WI38 (cell line): Measurements from ENCODE around the gene RALY.
"Not testable (repeated sequence)": the region's sequence is repeated elsewhere in the genome, so short reads cannot be mapped to it uniquely, and the experiment has no call there.

ENCODE experiments used
- H3K4me3 ChIP-seq: 2 replicates; pipeline ENCODE4 v1.5.1; 2011; ENCODE audit warnings: low read depth, mild to moderate bottlenecking, control low read depth, low read length
- TF ChIP-seq, protein P1 (sequence below): IDR thresholded peaks from 2 replicates; pipeline ENCODE4 v1.5.1; 2012; ENCODE audit warnings: low read depth, mild to moderate bottlenecking, control low read depth, low read length

Gene RALY

GRCh38 chr20:34023937-34024722 is 30.4 kb downstream of the RALY start:
- TF ChIP-seq, protein P1, sequence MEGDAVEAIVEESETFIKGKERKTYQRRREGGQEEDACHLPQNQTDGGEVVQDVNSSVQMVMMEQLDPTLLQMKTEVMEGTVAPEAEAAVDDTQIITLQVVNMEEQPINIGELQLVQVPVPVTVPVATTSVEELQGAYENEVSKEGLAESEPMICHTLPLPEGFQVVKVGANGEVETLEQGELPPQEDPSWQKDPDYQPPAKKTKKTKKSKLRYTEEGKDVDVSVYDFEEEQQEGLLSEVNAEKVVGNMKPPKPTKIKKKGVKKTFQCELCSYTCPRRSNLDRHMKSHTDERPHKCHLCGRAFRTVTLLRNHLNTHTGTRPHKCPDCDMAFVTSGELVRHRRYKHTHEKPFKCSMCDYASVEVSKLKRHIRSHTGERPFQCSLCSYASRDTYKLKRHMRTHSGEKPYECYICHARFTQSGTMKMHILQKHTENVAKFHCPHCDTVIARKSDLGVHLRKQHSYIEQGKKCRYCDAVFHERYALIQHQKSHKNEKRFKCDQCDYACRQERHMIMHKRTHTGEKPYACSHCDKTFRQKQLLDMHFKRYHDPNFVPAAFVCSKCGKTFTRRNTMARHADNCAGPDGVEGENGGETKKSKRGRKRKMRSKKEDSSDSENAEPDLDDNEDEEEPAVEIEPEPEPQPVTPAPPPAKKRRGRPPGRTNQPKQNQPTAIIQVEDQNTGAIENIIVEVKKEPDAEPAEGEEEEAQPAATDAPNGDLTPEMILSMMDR, result no peak
- H3K4me3 ChIP-seq, result no peak overlapping the region

GRCh38 chr20:34024723-34025351 is 31.1 kb downstream of the RALY start:
- TF ChIP-seq, protein P1, result no peak
- H3K4me3 ChIP-seq, result no peak overlapping the region

GRCh38 chr20:34028013-34028412 is 34.3 kb downstream of the RALY start:
- H3K4me3 ChIP-seq, result not testable (repeated sequence)

DNA sequence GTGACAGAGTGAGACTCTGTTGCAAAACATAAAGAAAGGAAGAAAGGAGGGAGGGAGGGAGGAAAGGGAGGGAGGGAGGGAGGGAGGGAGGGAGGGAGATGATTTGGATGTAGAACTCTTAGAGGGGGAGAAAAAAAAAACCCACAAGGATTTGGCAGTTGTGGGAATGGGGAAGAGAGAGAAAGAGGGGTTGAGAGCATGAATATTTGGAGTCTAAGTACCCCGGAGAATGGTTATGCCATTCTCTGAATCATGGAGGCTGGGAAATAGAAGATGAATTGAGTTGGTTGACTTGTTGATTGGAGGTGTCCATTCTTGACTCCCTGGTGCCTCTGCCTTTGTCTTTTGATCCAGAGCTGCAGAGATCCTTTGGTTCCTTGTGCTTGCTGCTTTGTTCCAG is 35.7 kb downstream of the RALY start:
- H3K4me3 ChIP-seq, result no peak overlapping the region
- TF ChIP-seq, protein P1, result no peak

GRCh38 chr20:34030456-34030855 is 36.7 kb downstream of the RALY start:
- no peak overlapping the region for H3K4me3 ChIP-seq
- TF ChIP-seq, protein P1, result no peak

DNA sequence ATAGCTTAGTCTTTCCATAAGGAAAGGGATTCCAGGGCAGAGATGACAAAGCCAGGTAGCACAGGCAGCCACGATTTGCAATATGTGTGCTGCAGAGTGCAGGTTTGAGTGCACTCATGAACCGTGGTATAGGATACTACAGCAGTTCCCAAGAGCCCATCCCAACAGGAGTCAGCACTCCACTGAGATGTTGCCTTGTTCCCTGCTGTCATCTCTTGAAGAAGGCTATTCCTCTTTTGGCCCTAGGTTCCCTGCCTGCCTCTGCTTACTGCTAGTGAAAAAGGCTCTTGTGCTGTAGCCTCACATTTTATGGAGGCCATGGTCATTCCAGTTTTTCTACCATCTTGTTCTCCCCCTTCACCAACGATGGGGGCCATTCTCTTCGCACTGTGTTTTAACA is 40.2 kb downstream of the RALY start:
- no peak overlapping the region for H3K4me3 ChIP-seq
- TF ChIP-seq, protein P1, result no peak

DNA sequence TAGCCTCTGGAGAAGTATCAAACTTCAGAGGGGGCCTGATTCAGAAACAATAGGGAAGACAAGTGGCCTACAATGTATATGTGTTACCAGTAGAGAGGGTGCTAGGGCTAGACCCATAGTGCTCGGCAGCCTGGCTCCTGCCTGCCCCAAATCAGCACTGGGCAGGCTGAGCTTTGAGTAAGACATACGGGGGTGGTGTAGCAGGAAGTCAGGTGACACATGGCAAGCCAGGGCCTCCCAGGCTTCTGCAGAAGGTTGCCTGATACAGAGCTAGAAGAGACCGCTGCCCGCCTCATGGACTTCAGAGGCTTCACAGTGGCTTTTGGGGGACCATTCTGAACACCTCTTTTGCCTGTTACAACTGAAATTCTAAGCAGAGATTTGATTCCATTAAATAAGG is 43.4 kb downstream of the RALY start:
- TF ChIP-seq, protein P1, result no peak

DNA sequence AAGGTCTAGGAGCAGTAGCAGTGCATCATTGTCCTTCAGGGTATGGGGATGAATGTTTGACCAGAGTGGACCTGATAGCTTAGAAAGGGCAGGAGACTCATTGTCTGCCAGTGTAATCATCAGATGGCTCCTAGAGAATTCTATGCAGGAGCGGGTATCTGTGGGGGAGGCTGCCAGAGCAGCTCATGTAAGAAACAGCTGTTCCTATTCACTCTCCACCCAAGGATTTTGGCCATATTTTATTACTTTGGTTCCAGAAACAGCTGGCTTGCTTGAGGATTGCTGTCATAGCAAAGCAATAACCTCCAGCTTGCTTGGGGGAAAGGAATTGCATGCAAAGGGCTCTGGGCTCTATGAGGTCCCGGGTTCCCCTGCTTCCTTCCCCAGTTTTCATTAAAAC is 44.1 kb downstream of the RALY start:
- H3K4me3 ChIP-seq, result no peak overlapping the region
- TF ChIP-seq, protein P1, result no peak

More for the DNA sequence above, 43.4 kb downstream of the RALY start:
- H3K4me3 ChIP-seq, result no peak overlapping the region
